HepG2 (cell line): Measurements from ENCODE around the gene TDRD9. TPM values are rescaled to one million over a fixed set of nuclear protein-coding genes. Genes with fewer than 3 reads are reported as not detected.

Experiments
- CREB1 ChIP-seq, 2 experiments: fragments of 450-650 bp in 1 of 2; IDR thresholded peaks; 2 replicates each; pipeline ENCODE4 v1.6.1; 2016 to 2017; ENCODE audit warnings: control low read depth in 1 of 2, mild to moderate bottlenecking in 1 of 2, missing compliant biosample characterization in 1 of 2, missing genetic modification characterization in 1 of 2
- EHMT2 ChIP-seq: fragments of 200-600 bp; sonication (generic); IDR thresholded peaks from 2 replicates; pipeline ENCODE4 v1.7.0; 2017; ENCODE audit warnings: antibody characterized with exemption, low read depth, low read length, borderline replicate concordance
- ESRRA ChIP-seq: sonication (generic); formaldehyde crosslinking; IDR thresholded peaks from 2 replicates; pipeline ENCODE4 v1.5.1; 2020; ENCODE audit warnings: mild to moderate bottlenecking, low read depth, missing genetic modification reagents
- GATAD1 ChIP-seq: IDR thresholded peaks from 2 replicates; pipeline ENCODE4 v1.6.1; 2016; ENCODE audit warnings: missing genetic modification reagents, missing compliant biosample characterization
- NFIC ChIP-seq: IDR thresholded peaks from 2 replicates; pipeline ENCODE4 v1.6.1; 2012; ENCODE audit warnings: mild to moderate bottlenecking, low read length, inconsistent platforms
- REL ChIP-seq: sonication (generic); formaldehyde crosslinking; conservative IDR thresholded peaks from 2 replicates; pipeline ENCODE4 v1.8.0; 2022; ENCODE audit warnings: mild to moderate bottlenecking, missing genetic modification reagents, moderate library complexity
- SETDB1 ChIP-seq: sonication (generic); formaldehyde crosslinking; IDR thresholded peaks from 2 replicates; pipeline ENCODE4 v1.5.1; 2020; ENCODE audit warnings: missing genetic modification reagents, mild to moderate bottlenecking, borderline replicate concordance
- SMAD1 ChIP-seq: sonication (generic); formaldehyde crosslinking; IDR thresholded peaks from 2 replicates; pipeline ENCODE4 v1.4.0; 2020; ENCODE audit warnings: missing genetic modification reagents, low read depth, mild to moderate bottlenecking, borderline replicate concordance
- TBX2 ChIP-seq: sonication (generic); formaldehyde crosslinking; IDR thresholded peaks from 2 replicates; pipeline ENCODE4 v1.5.0; 2020; ENCODE audit warnings: missing genetic modification reagents, mild to moderate bottlenecking, borderline replicate concordance
- TP53 ChIP-seq: sonication (generic); formaldehyde crosslinking; conservative IDR thresholded peaks from 2 replicates; pipeline ENCODE4 v1.4.0; 2020; ENCODE audit warnings: missing genetic modification reagents
- ZBTB3 ChIP-seq: sonication (generic); formaldehyde crosslinking; IDR thresholded peaks from 2 replicates; pipeline ENCODE4 v1.4.0; 2020; ENCODE audit warnings: low read depth, mild to moderate bottlenecking, moderate library complexity, missing genetic modification reagents, borderline replicate concordance
- ZFP82 ChIP-seq: sonication (generic); formaldehyde crosslinking; IDR thresholded peaks from 2 replicates; pipeline ENCODE4 v1.5.1; 2020; ENCODE audit warnings: mild to moderate bottlenecking, missing genetic modification reagents, borderline replicate concordance
- ZMAT3 ChIP-seq: sonication (generic); formaldehyde crosslinking; conservative IDR thresholded peaks from 2 replicates; pipeline ENCODE4 v1.7.0; 2021; ENCODE audit warnings: missing genetic modification reagents
- ZNF180 ChIP-seq: sonication (generic); formaldehyde crosslinking; IDR thresholded peaks from 2 replicates; pipeline ENCODE4 v1.4.0; 2020; ENCODE audit warnings: low read depth, missing genetic modification reagents, borderline replicate concordance
- ZNF205 ChIP-seq: IDR thresholded peaks from 2 replicates; pipeline ENCODE4 v1.6.1; 2018; ENCODE audit warnings: missing biosample characterization, missing genetic modification reagents
- ZNF446 ChIP-seq: sonication (generic); formaldehyde crosslinking; IDR thresholded peaks from 2 replicates; pipeline ENCODE4 v1.5.0; 2020; ENCODE audit warnings: mild to moderate bottlenecking, missing genetic modification reagents
- polyA plus RNA-seq, 8 experiments: library from polyadenylated mRNA; depleted of rRNA in 3 of 8; stranded (reverse) in 7 of 8; unstranded in 1 of 8; fragments of >200 nt; fragmentation: Illumina TruSeq in 4 of 8; extraction: Trizol in 4 of 8; gene quantifications; 2 replicates each; pipeline versions ENCODE4 v1.2.1 to v1.2.3, GENCODE V29; 2011 to 2016; ENCODE audit warnings: low read depth in 4 of 8, missing spikeins in 1 of 8, mixed read lengths in 1 of 8; ENCODE audit not compliant: insufficient read depth in 1 of 8
- total RNA-seq, 5 experiments: library from RNA; depleted of rRNA; stranded (reverse); fragments of >200 nt; fragmentation: Illumina TruSeq; extraction: Trizol; gene quantifications; 2 replicates each; pipeline ENCODE4 v1.2.3, GENCODE V29; 2016; ENCODE audit warnings: low read depth in 1 of 5
- TF ChIP-seq, protein P1 (sequence below): sonication (generic); formaldehyde crosslinking; IDR thresholded peaks from 2 replicates; pipeline ENCODE4 v1.8.1; 2022; ENCODE audit warnings: low read depth, mild to moderate bottlenecking, missing genetic modification reagents
- TF ChIP-seq, protein P2 (sequence below): sonication (generic); formaldehyde crosslinking; IDR thresholded peaks from 2 replicates; pipeline ENCODE4 v1.8.0; 2022; ENCODE audit warnings: missing genetic modification reagents, low read depth, mild to moderate bottlenecking, borderline replicate concordance
- TF ChIP-seq, protein P3 (sequence below): sonication (generic); formaldehyde crosslinking; IDR thresholded peaks from 2 replicates; pipeline ENCODE4 v1.4.0; 2020; ENCODE audit warnings: missing genetic modification reagents, mild to moderate bottlenecking, borderline replicate concordance
- TF ChIP-seq, protein P4 (sequence below): IDR thresholded peaks from 2 replicates; pipeline ENCODE4 v1.6.1; 2016; ENCODE audit warnings: low read depth, control low read depth
- TF ChIP-seq, protein P5 (sequence below): IDR thresholded peaks from 2 replicates; pipeline ENCODE4 v1.6.1; 2016; ENCODE audit warnings: mild to moderate bottlenecking, missing biosample characterization, missing genetic modification reagents

The TDRD9 gene
- total and polyA plus RNA-seq, 2 of the 13 experiments (the other 11 are each of a cell fraction or from before 2014, with no cell fraction given), result not detected

DNA sequence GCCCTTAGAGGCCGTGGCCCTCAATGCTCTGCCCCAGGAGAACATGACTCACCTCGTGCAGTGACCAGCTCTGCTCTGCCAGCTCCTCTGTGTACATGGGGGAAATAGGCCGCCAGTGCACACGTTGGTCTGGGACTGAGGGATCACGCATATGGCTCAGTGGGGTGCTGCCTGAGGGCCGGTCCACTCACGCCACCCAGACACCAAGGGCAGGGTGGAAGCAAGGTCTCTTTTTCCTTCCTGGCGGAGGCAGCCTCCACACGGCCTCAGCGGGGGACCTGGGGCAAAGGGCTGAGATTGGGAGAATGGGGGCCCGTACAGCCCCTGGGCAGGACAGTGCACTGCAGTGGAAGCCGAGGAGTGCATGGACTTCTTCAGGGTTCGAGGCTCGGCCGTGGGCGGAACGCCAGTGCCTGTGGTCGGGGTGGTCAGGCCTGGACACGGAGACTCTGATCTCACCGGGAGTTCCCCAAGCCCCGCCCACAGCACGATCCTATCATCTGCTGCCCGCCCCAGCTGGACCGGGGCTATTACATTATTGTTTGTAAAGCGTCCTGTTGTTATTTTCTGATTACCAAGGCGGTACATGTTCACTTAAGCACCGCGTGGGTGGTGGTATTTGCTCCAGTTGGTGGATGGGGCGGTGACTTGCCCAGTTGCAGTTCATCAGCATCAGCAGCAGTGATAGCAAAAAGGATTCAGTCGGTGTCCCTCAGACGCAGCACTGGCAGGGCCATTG, 38.8 kb upstream of the TDRD9 start (continued):
- no peak for TF ChIP-seq TP53 (CRISPR knock-in tag)
- no peak for TF ChIP-seq EHMT2
- TF ChIP-seq ZNF180 (CRISPR knock-in tag), result no peak
- TF ChIP-seq ZFP82 (CRISPR knock-in tag), result no peak
- no peak for TF ChIP-seq NFIC
- TF ChIP-seq, protein P1, sequence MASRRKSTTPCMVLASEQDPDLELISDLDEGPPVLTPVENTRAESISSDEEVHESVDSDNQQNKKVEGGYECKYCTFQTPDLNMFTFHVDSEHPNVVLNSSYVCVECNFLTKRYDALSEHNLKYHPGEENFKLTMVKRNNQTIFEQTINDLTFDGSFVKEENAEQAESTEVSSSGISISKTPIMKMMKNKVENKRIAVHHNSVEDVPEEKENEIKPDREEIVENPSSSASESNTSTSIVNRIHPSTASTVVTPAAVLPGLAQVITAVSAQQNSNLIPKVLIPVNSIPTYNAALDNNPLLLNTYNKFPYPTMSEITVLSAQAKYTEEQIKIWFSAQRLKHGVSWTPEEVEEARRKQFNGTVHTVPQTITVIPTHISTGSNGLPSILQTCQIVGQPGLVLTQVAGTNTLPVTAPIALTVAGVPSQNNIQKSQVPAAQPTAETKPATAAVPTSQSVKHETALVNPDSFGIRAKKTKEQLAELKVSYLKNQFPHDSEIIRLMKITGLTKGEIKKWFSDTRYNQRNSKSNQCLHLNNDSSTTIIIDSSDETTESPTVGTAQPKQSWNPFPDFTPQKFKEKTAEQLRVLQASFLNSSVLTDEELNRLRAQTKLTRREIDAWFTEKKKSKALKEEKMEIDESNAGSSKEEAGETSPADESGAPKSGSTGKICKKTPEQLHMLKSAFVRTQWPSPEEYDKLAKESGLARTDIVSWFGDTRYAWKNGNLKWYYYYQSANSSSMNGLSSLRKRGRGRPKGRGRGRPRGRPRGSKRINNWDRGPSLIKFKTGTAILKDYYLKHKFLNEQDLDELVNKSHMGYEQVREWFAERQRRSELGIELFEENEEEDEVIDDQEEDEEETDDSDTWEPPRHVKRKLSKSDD (CRISPR knock-in tag), result no peak
- TF ChIP-seq ZMAT3 (CRISPR knock-in tag), result peak; percentile 82
- TF ChIP-seq, protein P2, sequence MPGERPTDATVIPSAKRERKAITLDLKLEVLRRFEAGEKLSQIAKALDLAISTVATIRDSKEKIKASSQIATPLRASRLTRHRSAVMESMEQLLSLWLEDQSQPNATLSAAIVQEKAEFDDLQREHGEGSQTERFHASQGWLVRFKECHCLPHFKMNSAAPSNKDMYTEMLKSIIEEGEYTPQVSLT, result no peak
- TF ChIP-seq SMAD1 (CRISPR knock-in tag), result no peak
- TF ChIP-seq TBX2, result peak; percentile 36; the same call in 1 of the 2 replicates
- no peak for TF ChIP-seq SETDB1
- TF ChIP-seq, protein P3, sequence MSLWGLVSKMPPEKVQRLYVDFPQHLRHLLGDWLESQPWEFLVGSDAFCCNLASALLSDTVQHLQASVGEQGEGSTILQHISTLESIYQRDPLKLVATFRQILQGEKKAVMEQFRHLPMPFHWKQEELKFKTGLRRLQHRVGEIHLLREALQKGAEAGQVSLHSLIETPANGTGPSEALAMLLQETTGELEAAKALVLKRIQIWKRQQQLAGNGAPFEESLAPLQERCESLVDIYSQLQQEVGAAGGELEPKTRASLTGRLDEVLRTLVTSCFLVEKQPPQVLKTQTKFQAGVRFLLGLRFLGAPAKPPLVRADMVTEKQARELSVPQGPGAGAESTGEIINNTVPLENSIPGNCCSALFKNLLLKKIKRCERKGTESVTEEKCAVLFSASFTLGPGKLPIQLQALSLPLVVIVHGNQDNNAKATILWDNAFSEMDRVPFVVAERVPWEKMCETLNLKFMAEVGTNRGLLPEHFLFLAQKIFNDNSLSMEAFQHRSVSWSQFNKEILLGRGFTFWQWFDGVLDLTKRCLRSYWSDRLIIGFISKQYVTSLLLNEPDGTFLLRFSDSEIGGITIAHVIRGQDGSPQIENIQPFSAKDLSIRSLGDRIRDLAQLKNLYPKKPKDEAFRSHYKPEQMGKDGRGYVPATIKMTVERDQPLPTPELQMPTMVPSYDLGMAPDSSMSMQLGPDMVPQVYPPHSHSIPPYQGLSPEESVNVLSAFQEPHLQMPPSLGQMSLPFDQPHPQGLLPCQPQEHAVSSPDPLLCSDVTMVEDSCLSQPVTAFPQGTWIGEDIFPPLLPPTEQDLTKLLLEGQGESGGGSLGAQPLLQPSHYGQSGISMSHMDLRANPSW (CRISPR knock-in tag), result no peak
- TF ChIP-seq, protein P4, sequence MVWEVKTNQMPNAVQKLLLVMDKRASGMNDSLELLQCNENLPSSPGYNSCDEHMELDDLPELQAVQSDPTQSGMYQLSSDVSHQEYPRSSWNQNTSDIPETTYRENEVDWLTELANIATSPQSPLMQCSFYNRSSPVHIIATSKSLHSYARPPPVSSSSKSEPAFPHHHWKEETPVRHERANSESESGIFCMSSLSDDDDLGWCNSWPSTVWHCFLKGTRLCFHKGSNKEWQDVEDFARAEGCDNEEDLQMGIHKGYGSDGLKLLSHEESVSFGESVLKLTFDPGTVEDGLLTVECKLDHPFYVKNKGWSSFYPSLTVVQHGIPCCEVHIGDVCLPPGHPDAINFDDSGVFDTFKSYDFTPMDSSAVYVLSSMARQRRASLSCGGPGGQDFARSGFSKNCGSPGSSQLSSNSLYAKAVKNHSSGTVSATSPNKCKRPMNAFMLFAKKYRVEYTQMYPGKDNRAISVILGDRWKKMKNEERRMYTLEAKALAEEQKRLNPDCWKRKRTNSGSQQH, result 0 out of 2 replicates have a peak, but pooled peaks have one; percentile 24
- TF ChIP-seq ZBTB3 (CRISPR knock-in tag), result no peak
- 0 out of 2 replicates have a peak, but pooled peaks have one; percentile 46 for TF ChIP-seq ESRRA (CRISPR knock-in tag)
- TF ChIP-seq ZNF205, result no peak
- no peak for TF ChIP-seq CREB1 (IDR thresholded peaks at IDR 0.05)
- TF ChIP-seq CREB1 (CRISPR knock-in tag; IDR thresholded peaks at IDR 0.05), result no peak
- TF ChIP-seq GATAD1 (CRISPR knock-in tag), result peak; percentile 20; the same call in 1 of the 2 replicates
- TF ChIP-seq, protein P5, sequence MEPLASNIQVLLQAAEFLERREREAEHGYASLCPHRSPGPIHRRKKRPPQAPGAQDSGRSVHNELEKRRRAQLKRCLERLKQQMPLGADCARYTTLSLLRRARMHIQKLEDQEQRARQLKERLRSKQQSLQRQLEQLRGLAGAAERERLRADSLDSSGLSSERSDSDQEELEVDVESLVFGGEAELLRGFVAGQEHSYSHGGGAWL (CRISPR knock-in tag), result peak; percentile 84
- peak; percentile 33; the same call in 1 of the 2 replicates for TF ChIP-seq ZNF446 (CRISPR knock-in tag)
- no peak for TF ChIP-seq REL
